Fibroblast of villous mesenchyme (primary cell): Measurements from ENCODE around the gene FASN. TPM values are rescaled to one million over a fixed set of nuclear protein-coding genes. Genes with fewer than 3 reads are reported as not detected.

Experiments used
- DNase-seq: peaks from one replicate; pipeline ENCODE4 v3.0.0-alpha.2; 2010; ENCODE audit warnings: low read depth
- H3K4me3 ChIP-seq: 2 replicates; pipeline ENCODE4 v1.5.1; 2011; ENCODE audit warnings: low read depth, mild to moderate bottlenecking, low read length
- total RNA-seq: library from RNA; depleted of rRNA; stranded (reverse); fragments of >200 nt; gene quantifications from 2 replicates; pipeline ENCODE4 v1.2.3, GENCODE V29; 2012
- TF ChIP-seq, protein P1 (sequence below): IDR thresholded peaks from 2 replicates; pipeline ENCODE4 v1.5.1; 2012; ENCODE audit warnings: low read depth, mild to moderate bottlenecking, low read length; ENCODE audit not compliant: insufficient read depth

The FASN gene
- total RNA-seq, 1 donor, result 274 TPM

- DNase-seq, result no peak
- TF ChIP-seq, protein P1, sequence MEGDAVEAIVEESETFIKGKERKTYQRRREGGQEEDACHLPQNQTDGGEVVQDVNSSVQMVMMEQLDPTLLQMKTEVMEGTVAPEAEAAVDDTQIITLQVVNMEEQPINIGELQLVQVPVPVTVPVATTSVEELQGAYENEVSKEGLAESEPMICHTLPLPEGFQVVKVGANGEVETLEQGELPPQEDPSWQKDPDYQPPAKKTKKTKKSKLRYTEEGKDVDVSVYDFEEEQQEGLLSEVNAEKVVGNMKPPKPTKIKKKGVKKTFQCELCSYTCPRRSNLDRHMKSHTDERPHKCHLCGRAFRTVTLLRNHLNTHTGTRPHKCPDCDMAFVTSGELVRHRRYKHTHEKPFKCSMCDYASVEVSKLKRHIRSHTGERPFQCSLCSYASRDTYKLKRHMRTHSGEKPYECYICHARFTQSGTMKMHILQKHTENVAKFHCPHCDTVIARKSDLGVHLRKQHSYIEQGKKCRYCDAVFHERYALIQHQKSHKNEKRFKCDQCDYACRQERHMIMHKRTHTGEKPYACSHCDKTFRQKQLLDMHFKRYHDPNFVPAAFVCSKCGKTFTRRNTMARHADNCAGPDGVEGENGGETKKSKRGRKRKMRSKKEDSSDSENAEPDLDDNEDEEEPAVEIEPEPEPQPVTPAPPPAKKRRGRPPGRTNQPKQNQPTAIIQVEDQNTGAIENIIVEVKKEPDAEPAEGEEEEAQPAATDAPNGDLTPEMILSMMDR, result no peak
- H3K4me3 ChIP-seq, result no peak overlapping the region
Measured at GRCh38 chr17:82117139-82118090, 19.4 kb upstream of the FASN start.

GRCh38 chr17:82116246-82116645, 18.2 kb upstream of the FASN start:
- no peak overlapping the region for H3K4me3 ChIP-seq
- TF ChIP-seq, protein P1, result no peak
- DNase-seq, result no peak

DNA sequence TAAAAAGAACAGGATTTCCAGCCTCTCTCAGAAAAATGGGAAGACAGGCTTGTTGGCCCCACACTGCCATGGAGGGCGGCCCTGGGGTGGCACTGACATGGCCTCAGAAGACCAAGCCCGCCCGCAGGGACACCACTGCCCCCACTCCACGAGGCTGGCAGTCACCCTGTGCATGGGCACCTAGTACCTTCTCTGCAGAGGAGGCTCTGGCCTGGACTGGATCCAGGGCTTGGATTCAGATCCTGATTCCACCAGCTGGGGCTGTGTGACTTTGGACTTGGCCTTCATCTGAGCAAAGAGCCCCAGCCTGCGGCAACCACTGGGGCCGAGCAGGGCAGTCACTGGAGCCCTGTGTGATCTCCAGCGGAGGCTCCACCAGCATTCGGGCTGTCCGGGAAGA, 16.8 kb upstream of the FASN start:
- TF ChIP-seq, protein P1, result no peak
- DNase-seq, result no peak
- no peak overlapping the region for H3K4me3 ChIP-seq

DNA sequence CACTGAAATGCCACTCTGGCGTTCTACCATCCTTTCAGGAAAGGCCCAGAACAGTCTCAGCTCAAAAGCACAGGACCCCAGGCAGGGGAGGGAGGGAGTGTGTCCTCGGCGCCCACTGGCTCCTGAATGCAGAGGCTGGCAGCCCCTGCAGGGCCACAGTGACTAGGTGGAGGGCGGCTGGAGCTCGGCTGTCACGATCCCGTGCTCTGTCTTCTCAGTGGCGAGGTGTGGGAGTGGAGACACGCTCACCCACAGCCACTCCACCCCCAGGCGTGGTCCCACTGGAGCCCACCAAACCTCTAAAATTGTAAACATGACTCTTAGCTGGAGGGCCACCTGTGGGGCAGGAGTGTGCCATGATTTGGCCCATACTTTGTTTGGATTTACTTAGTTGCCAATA, 16.4 kb upstream of the FASN start:
- DNase-seq, result no peak
- TF ChIP-seq, protein P1, result no peak
- no peak overlapping the region for H3K4me3 ChIP-seq

DNA sequence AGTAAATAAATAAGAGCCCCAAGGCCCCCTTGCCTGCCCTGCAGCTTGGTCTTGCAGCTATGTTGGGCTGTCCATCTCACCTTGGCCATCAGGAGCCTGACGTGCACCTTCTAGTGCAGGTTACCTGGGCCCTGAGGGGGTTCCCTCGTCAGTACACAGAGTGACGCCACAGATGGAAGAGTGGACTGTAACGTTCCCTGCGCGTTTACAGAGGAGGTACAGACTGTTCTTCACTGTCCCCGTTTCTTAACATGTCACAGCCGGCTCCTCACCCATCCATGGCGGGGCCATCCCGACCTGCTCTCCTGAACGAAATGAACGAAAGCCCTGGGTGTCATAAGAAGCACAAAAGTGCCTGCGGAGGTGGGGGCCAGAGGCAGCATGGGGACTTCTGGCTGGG, 15.9 kb upstream of the FASN start:
- H3K4me3 ChIP-seq, result no peak overlapping the region
- no peak for DNase-seq
- TF ChIP-seq, protein P1, result no peak

- TF ChIP-seq, protein P1, result no peak
- DNase-seq, result no peak
- H3K4me3 ChIP-seq, result no peak overlapping the region
Measured at GRCh38 chr17:82113422-82113821, 15.4 kb upstream of the FASN start.
